B cell (primary cell): Measurements from ENCODE around the gene CHRM1.

Source experiments
- EZH2 ChIP-seq: IDR thresholded peaks from 2 replicates; pipeline ENCODE4 v1.6.1; 2012; ENCODE audit warnings: borderline replicate concordance, low read depth, mild to moderate bottlenecking, moderate library complexity, low read length; ENCODE audit not compliant: insufficient read depth, poor library complexity, severe bottlenecking
- TF ChIP-seq, protein P1 (sequence below): fragments of 200-600 bp; IDR thresholded peaks from one replicate; pipeline ENCODE4 v1.8.0; 2022; ENCODE audit warnings: antibody characterized with exemption, mild to moderate bottlenecking

DNA sequence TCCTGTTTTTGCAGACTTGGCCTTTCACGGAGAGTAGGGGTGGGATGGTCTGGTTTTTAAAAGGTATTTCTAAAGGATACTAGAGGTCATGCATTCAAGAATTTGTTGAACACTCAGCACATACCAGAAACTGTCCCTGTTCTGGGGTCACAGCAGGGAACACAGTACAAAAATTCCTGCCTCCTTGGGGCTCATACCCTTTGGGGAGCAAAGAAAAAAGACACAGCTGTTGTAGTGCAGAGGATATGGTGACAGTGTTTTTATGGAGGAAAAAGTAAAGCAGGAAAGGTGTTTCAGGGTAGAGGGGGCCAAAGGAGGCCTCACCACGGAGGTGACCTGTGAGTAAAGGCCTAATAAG lies 32.1 kb downstream of the CHRM1 start:
- TF ChIP-seq, protein P1, sequence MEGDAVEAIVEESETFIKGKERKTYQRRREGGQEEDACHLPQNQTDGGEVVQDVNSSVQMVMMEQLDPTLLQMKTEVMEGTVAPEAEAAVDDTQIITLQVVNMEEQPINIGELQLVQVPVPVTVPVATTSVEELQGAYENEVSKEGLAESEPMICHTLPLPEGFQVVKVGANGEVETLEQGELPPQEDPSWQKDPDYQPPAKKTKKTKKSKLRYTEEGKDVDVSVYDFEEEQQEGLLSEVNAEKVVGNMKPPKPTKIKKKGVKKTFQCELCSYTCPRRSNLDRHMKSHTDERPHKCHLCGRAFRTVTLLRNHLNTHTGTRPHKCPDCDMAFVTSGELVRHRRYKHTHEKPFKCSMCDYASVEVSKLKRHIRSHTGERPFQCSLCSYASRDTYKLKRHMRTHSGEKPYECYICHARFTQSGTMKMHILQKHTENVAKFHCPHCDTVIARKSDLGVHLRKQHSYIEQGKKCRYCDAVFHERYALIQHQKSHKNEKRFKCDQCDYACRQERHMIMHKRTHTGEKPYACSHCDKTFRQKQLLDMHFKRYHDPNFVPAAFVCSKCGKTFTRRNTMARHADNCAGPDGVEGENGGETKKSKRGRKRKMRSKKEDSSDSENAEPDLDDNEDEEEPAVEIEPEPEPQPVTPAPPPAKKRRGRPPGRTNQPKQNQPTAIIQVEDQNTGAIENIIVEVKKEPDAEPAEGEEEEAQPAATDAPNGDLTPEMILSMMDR, result no peak
- no peak for TF ChIP-seq EZH2
